Fibroblast of skin of left biceps (primary cell): Measurements from ENCODE around the gene STK33.
A peak's percentile ranks its signal among the peaks of the same experiment; 100 is the strongest.

Source experiments
- DNase-seq, 2 experiments: peaks; one replicate each; pipeline ENCODE4 v3.0.0-alpha.2; 2013; ENCODE audit warnings: low read depth in 2 of 2

The STK33 gene

DNA sequence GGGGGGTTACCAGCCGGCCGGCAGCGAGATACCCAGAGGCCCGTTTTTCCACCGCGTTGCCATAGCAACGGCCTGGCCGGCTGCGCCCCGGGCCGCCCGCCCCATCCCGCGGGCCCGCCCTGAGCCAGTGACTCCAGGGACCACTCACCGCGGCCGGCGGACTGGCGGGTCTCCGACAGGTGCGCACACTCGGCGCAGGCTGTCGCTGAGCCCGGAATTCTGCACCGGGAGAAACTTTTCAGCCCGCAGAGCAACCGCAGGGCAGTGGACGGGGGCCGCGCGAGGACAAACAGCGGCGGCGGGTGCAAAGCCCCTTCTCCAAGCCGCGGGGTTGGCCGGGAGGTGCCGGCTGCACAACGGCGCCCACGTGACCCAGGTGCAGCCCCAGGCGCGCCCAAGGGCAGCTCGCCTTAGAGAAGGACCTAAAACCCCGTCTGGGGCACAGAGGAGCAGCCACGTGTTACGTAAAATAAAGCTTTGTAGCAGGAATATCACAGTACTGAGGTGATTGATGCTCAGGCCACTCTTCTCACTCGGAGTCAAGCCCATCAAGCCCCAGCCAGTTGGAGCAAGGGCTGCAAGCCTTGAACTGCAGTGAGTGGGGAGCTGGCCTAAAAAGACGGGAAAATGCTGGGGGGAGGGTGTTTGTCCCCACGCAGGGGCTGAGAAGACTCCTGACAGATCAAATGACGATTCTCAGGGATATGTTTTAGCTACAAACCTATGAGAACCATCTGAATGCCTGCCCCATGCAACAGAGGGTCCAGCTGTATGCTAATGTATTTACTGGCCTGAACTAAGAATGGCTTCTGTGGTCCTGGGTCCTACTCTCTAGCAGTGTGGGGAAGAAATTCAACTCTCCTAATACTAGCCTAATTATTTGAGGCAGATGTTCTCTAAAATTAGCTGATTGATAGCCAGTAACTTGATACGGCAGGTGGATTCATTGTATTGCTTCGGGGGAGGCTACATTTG is at the start of gene STK33:
STK33 (minus strand) TSS at position 294 of the 975 bp plus-strand sequence. CDS start 119,323 bp downstream, outside the sequence.
- no peak for DNase-seq

GRCh38 chr11:8642196-8642841 is 48.3 kb upstream of the STK33 start:
- peak in 1 of 2 experiments; percentile 22 for DNase-seq

DNA sequence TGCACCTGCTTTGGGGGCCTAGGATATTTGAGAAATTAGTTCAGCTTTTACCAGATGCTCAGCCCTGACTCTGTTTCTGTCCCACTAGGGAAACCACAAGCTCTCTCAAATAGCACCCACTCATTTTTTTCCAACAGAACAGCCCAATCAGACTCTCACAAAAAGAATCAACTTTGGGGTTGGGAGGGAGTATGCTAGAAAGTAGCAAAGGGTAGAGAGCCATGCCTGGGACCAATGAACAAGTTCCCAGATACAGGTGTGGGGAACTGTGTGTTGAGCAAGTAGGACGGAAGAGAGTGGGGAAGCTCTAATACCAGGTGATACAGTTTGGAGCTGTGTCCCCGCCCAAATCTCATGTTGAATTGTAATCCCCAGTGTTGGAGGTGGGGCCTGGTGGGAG is 47.3 kb upstream of the STK33 start:
- no peak for DNase-seq

DNA sequence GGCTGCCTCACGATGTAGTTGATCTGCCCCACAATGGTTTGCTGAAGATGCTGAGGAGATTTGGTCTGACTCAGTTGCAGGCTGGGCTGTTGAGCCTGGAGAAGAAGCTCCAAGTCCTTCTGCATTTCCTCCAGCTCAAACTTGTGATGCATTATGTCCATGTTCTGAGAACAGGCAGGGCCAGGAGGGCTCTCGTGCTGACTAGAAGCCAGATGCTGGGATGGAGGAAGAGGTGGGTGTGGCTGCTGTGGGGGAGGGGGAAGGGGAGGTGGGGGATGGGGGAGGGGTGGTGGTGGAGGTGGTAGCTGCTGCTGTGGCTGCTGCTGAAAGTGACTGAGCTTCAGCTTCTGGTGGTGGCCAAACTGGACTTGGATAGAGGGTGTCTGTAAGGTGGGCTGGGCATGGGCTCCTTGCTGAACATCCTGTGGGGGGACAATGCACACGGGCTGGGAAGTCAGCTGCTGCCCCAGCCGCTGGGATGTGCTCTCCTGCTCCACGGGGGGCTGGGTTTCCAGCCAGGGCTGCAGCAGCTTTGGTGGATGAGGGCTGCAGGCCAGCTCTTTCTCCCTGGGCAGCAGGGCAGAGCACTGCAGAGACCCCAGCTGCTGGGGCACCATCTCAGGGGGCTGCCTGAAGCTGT is 46.4 kb upstream of the STK33 start:
- DNase-seq: no peak

- no peak for DNase-seq
These were observed 45.6 kb upstream of the STK33 start for GRCh38 chr11:8639655-8640054.

DNA sequence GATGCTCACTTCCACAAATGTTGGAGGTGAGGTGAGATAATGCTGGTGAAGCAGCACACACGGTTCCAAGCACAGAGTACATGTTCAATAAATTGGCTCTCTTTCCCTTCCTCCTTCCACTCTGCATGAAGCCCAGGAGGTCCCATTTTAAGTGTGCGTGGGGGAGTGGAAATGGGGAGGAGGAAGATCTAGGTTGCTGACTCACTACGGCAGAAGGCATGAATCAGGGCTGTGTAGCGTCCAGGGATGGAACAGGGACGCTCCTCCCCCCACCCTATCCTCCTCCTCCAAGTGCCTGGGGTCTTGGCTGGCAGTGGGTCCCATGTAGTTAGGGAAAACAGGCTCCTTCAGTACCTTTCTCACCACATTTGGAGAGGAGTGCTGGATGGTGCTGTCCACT is 44.3 kb upstream of the STK33 start:
- DNase-seq: no peak

- DNase-seq: no peak
These were observed 42.1 kb upstream of the STK33 start for GRCh38 chr11:8636127-8636526.

GRCh38 chr11:8634498-8634897 is 40.5 kb upstream of the STK33 start:
- DNase-seq: no peak

DNA sequence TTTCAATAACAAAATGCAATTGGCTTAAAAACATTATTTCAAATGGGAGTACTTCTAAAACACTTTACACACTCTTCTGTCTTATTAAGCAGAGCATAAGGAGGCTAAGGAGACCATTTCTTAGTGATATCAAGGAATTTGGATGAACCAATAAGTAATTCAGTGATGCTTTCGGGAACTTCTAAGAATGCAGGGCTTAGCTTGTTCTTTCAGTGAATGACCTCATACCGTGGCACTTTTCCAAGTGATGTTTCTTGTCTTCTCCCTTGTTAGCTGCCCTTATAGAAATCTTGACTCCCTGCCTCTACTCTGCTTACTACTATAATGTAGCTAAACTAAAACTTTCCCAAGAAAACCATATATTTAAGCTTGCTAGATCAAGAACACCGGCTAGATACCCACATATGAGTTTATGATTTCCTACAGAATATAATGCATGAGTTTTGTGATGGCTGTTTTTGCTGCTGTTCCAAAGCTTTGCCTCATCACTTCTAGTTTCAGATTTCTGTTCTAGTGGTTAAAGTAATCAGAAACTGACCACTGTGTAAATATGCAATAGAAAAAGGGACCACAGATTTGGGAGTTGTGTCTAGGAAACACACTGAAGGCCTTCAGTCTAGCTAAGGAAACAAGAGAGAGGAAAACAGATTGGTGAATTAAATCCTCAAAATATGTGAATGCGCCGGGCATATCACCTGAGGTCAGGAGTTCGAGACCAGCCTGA is 37.5 kb upstream of the STK33 start:
- DNase-seq: peak; percentile 67 to 69

GRCh38 chr11:8624698-8625097 is 30.7 kb upstream of the STK33 start:
- no peak for DNase-seq

DNA sequence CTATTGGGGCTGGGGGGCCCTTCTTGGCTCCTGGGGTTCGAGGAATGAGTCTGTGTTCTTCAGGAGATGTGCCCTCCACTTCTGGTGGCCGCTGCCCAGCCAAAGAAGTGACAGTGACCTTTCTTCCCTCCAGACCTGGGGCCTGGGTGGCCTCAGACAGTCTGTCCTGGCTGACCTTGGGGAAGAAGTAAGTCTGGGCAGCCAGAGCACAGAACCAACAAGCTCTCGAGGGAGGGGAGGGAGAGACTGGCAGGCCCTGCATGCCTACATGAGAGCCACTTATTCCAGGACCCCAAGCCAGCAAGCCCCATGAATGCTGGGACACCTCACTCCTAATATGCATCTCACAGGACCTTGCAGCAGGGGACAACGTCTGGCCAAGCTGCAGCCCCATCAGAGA is 27.1 kb upstream of the STK33 start:
- no peak for DNase-seq

DNA sequence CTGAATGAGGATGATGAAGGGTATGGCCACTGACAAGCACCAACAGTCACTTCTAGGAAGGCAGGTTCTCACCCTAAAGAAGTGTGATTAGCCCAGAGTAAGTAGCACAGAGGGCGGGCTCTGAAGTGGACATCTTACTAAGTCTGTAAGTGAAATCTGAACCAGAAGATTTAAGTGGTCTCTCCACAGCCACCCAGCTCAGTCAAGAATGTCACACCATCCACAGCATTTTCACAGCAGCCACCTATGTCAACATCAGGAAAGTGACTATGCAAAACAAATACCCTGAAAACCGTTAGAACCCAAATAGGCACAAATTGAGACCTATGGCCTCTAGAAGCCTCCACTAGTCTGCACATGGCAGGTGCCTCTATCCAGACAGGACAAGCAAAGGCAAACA is 23.0 kb upstream of the STK33 start:
- no peak for DNase-seq

- DNase-seq: no peak
These were observed 21.4 kb upstream of the STK33 start for GRCh38 chr11:8615291-8616032.

DNA sequence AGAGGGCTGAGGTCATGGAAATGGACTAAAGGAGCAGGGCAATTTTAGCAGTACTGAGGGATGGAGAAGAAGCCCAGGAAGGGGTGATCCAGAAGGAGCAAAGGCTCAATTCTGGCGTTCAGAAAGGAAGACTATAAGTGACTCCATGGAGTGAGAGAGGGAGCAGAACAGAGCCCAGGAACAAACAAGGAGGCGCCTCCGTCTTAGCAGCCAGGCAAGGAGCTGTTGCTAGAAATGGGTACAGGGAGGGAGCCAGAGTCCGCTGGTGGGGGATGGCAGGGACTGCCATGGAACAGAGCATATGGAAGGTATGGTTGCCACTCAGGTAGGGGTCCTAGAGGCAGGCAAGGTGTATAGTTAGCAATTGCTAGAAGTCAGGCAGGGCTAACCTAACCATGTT is 20.5 kb upstream of the STK33 start:
- no peak for DNase-seq

DNA sequence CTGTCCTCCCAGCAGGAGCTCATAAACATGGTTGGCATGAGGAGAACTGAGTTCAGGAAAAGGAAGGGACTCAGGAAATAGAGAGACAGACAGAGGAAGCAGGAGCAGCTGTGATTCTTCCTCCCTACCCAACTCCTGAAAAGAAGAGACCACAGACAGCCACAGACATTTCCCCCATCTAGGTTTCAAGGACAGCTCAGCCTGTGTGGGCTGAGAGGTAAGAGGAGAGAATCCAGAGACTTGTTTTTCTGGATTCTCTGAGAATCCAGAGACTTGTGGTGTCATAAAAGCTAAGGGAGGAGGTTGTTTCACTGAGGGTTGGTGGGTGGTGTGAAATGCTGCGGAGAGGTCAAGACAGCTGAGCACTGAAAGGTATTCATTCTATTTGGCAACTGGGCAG is 19.0 kb upstream of the STK33 start:
- no peak for DNase-seq

DNA sequence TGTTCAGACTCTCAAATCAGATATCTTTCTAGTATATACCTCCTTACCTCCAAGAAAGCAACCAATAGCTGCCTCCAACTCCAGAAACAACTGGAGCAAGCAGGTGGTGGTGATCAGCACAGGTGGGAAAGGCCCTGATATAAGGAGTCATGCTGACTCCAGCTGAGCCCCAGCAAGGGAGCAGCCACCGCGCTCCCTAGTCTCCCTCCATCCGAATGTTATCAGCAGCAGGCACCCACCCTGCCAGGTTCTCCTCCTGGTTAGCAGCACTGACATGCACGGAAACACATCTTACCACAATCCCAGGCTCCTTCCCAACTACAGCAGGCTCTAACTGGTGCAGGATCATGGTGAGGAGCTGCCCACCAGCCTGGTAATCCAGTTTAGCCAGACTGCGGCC is 18.5 kb upstream of the STK33 start:
- no peak for DNase-seq

DNA sequence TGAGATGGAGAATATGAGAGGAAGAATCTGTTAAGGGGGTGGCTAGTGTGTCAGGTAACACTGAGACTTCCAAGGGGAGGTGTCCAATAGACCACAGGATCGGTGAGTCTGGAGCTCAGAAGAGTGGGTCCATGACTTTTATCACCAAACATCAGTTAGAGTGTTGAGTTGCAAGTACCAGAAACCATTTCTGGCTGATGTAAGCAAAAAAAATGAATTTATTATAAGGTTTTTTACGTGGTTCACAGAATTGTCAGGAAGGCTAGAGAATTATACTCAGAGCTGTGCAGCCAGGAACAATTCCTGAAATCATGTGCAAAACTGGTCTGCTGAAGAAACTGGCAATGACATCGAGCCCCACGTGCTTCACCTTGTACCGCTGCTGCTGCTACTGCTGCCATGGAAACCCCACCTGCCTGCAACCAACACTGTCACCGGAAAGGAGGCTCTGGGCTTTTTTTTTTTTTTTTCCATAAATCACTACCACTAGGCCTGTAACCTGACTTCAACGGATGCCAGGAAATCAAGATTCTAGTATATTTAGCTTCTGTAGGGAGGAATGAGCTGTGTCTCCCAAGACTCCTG is 16.6 kb upstream of the STK33 start:
- DNase-seq: no peak

DNA sequence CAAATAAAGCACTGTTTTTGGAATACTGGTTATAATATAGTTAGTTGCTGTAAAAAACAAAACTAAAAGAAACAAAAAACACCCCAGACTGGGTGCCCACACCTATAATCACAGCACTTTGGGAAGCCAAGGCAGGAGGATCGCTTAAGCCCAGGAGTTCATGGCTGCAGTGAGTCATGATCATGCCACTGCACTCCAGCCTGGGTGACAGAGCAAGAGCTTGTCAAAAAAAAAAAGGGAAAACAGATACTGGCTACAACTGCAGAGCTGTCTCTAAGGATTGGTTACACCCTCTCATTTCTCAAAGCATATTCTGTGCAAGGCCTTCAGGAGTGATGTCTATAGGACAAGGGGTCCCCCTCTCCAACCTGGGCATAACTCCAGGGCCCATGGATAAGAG is 14.6 kb upstream of the STK33 start:
- no peak for DNase-seq

GRCh38 chr11:8605971-8606563 is 12.0 kb upstream of the STK33 start:
- DNase-seq: no peak

GRCh38 chr11:8604078-8604723 is 10.2 kb upstream of the STK33 start:
- peak; percentile 100 for DNase-seq
